Suprapubic skin (tissue), 4 donors: ENCODE measurements around the gene ZFAND3.

Experiments
- CTCF ChIP-seq, 2 donors: fragments of 200-600 bp in 1 of 2; fragments of 450-650 bp in 1 of 2; sonication (generic) in 1 of 2; IDR thresholded peaks; one replicate each; pipeline ENCODE4 v1.5.1; 2016 to 2019; ENCODE audit warnings: antibody characterized with exemption in 2 of 2, mild to moderate bottlenecking in 1 of 2, moderate library complexity in 1 of 2
- EP300 ChIP-seq: sonication (generic); formaldehyde crosslinking; IDR thresholded peaks from one replicate; pipeline ENCODE4 v1.6.1; 2017; ENCODE audit warnings: antibody characterized with exemption
- POLR2A ChIP-seq, 2 donors: fragments of 450-650 bp; IDR thresholded peaks; one replicate each; pipeline ENCODE4 v1.6.1; 2017; ENCODE audit warnings: antibody characterized with exemption in 2 of 2, mild to moderate bottlenecking in 2 of 2, moderate library complexity in 2 of 2
- POLR2AphosphoS5 ChIP-seq, 3 donors: sonication (generic); formaldehyde crosslinking; IDR thresholded peaks; one replicate each; pipeline ENCODE4 v1.6.1; 2017; ENCODE audit warnings: antibody characterized with exemption in 3 of 3

GRCh38 chr6:38141085-38141484 is 321.6 kb downstream of the ZFAND3 start:
- TF ChIP-seq POLR2A (IDR thresholded peaks at IDR 0.05), result no peak
- no peak for TF ChIP-seq CTCF (IDR thresholded peaks at IDR 0.05)
- TF ChIP-seq POLR2AphosphoS5 (IDR thresholded peaks at IDR 0.05), result no peak
- no peak for TF ChIP-seq EP300
